Endothelial cell (in vitro differentiated cells): ENCODE measurements around the gene ADA. TPM values are rescaled to one million over a fixed set of nuclear protein-coding genes. Genes with fewer than 3 reads are reported as not detected.

ENCODE experiments used
- DNase-seq: peaks from one replicate; pipeline ENCODE4 v3.0.0; 2021; ENCODE audit warnings: low spot score
- H3K27ac Mint-ChIP-seq: one replicate; pipeline ENCODE4 v1.8.0; 2021; ENCODE audit warnings: mixed read lengths, inconsistent platforms; ENCODE audit not compliant: unreplicated experiment
- H3K27me3 Mint-ChIP-seq: one replicate; pipeline ENCODE4 v1.8.0; 2021; ENCODE audit warnings: mild to moderate bottlenecking, moderate library complexity, mixed read lengths, inconsistent platforms; ENCODE audit not compliant: unreplicated experiment
- H3K36me3 Mint-ChIP-seq: one replicate; pipeline ENCODE4 v1.8.0; 2021; ENCODE audit warnings: mild to moderate bottlenecking, low read depth, mixed read lengths, inconsistent platforms; ENCODE audit not compliant: unreplicated experiment
- H3K4me1 Mint-ChIP-seq: one replicate; pipeline ENCODE4 v1.8.0; 2021; ENCODE audit warnings: mild to moderate bottlenecking, mixed read lengths, inconsistent platforms; ENCODE audit not compliant: unreplicated experiment
- H3K4me3 Mint-ChIP-seq: one replicate; pipeline ENCODE4 v1.8.0; 2021; ENCODE audit warnings: mild to moderate bottlenecking, mixed read lengths, inconsistent platforms; ENCODE audit not compliant: unreplicated experiment
- H3K9me3 Mint-ChIP-seq: one replicate; pipeline ENCODE4 v1.8.0; 2021; ENCODE audit warnings: mixed read lengths, inconsistent platforms; ENCODE audit not compliant: unreplicated experiment
- total RNA-seq: library from RNA; stranded (reverse); fragmentation: NEBNext Ultra II Directional; extraction: Animal tissue kit (Norgen Biotek cat#: 25700); gene quantifications from one replicate; pipeline ENCODE4 v1.2.1, GENCODE V29; 2021; ENCODE audit not compliant: unreplicated experiment
- TF ChIP-seq, protein P1 (sequence below): fragments of 200-600 bp; sonication (generic); IDR thresholded peaks from one replicate; pipeline ENCODE4 v1.5.0; 2021; ENCODE audit warnings: antibody characterized with exemption; ENCODE audit not compliant: unreplicated experiment

Gene ADA
- total RNA-seq, 1 donor from 2014 or later, result 137 TPM

GRCh38 chr20:44596876-44597275 is 54.6 kb downstream of the ADA start:
- Mint-ChIP-seq H3K9me3 (no peaks in the 10 kb centered on the region), H3K4me3 (peak overlapping the region; percentile 31), H3K36me3 (peaks cover 25% of the 10 kb centered on the region), H3K27ac (no peak overlapping the region), H3K27me3 (peaks cover 2% of the 10 kb centered on the region), H3K4me1 (peaks cover 51% of the 10 kb centered on the region)
- DNase-seq, result no peak
- TF ChIP-seq, protein P1, sequence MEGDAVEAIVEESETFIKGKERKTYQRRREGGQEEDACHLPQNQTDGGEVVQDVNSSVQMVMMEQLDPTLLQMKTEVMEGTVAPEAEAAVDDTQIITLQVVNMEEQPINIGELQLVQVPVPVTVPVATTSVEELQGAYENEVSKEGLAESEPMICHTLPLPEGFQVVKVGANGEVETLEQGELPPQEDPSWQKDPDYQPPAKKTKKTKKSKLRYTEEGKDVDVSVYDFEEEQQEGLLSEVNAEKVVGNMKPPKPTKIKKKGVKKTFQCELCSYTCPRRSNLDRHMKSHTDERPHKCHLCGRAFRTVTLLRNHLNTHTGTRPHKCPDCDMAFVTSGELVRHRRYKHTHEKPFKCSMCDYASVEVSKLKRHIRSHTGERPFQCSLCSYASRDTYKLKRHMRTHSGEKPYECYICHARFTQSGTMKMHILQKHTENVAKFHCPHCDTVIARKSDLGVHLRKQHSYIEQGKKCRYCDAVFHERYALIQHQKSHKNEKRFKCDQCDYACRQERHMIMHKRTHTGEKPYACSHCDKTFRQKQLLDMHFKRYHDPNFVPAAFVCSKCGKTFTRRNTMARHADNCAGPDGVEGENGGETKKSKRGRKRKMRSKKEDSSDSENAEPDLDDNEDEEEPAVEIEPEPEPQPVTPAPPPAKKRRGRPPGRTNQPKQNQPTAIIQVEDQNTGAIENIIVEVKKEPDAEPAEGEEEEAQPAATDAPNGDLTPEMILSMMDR, result no peak

DNA sequence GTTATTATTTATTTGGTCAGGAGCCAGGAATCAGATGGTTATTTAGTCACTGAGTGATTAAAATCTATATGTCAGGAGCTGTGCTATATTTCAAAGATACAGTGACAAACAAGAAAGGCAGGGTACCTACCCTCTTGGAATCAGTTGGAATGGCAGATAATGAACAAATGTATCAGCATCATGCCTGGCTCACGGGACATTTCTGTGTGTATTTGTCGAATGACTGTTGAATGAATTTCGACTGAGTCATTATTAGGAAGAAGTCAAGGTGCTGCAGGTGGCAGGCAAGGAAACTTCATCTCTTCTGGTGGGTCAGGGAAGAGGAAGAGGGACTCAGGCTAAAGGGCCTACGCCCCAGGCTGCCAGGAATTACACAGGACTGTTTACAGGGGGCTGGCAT is 55.5 kb downstream of the ADA start:
- TF ChIP-seq, protein P1, result no peak
- Mint-ChIP-seq H3K27ac (no peak overlapping the region), H3K4me3 (no peak overlapping the region), H3K36me3 (peaks cover 28% of the 10 kb centered on the region), H3K9me3 (no peaks in the 10 kb centered on the region), H3K27me3 (peaks cover 2% of the 10 kb centered on the region), H3K4me1 (peaks cover 49% of the 10 kb centered on the region)
- no peak for DNase-seq

GRCh38 chr20:44594730-44595129 is 56.8 kb downstream of the ADA start:
- DNase-seq, result no peak
- Mint-ChIP-seq H3K4me1 (peaks cover 37% of the 10 kb centered on the region), H3K4me3 (no peak overlapping the region), H3K27ac (no peak overlapping the region), H3K27me3 (peaks cover 2% of the 10 kb centered on the region), H3K9me3 (no peaks in the 10 kb centered on the region), H3K36me3 (peaks cover 32% of the 10 kb centered on the region)
- TF ChIP-seq, protein P1, result no peak

DNA sequence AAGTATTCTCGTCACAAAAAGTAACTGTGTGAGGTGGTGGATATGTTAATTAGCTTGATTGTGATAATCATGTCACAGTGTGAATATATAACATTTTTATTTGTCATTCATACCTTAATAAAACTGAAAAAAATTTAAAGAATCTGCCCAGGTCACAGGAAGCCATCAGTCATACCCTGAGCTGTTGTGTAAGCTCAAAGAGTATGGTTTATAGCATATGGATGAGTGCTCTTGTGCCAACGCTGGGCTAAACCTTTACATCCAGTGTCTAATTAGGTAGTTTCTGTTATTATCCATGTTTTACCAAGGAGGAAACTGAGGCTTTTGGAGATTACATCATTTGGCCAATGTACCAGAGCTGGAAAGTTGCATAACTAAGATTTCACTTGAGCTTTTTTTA is 57.7 kb downstream of the ADA start:
- peaks cover 31% of the 10 kb centered on the region for H3K4me1 Mint-ChIP-seq
- H3K27me3 Mint-ChIP-seq, result peaks cover 2% of the 10 kb centered on the region
- no peak overlapping the region for H3K4me3 Mint-ChIP-seq
- no peak for DNase-seq
- H3K27ac Mint-ChIP-seq, result no peak overlapping the region
- H3K36me3 Mint-ChIP-seq, result peaks cover 28% of the 10 kb centered on the region
- H3K9me3 Mint-ChIP-seq, result no peaks in the 10 kb centered on the region
- TF ChIP-seq, protein P1, result no peak

DNA sequence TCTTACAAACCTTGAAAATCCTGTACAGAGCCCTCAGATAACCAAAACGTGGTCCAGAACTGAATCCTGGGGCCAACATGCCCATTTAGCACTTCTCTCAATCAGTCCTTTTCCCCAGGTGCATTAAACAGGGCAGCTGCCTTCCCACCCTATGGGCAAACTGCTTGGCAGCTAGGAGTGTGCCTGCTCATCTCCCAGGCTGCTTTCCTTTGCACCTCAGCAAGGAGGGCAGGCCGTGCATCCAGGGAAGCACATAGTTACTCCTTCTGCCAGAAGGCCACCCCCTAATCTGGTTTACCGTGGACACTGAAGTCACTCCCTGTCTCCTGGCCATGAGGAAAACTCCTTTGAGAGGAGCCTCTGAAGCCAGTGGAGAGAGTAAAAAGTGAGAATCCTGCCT is 59.1 kb downstream of the ADA start:
- peaks cover 27% of the 10 kb centered on the region for H3K4me1 Mint-ChIP-seq
- DNase-seq, result no peak
- H3K9me3 Mint-ChIP-seq, result no peaks in the 10 kb centered on the region
- TF ChIP-seq, protein P1, result no peak
- H3K4me3 Mint-ChIP-seq, result no peak overlapping the region
- no peak overlapping the region for H3K27ac Mint-ChIP-seq
- peaks cover 29% of the 10 kb centered on the region for H3K36me3 Mint-ChIP-seq
- peaks cover 2% of the 10 kb centered on the region for H3K27me3 Mint-ChIP-seq
